H1 (cell line): ENCODE measurements around the gene DYNC2H1.

Experiments
- BRCA1 ChIP-seq: IDR thresholded peaks from 2 replicates; pipeline ENCODE4 v1.6.1; 2012; ENCODE audit warnings: low read depth, low read length, improper control_type of control experiment
- CTCF ChIP-seq, 3 experiments: IDR thresholded peaks; 1 replicate in 2 of 3; 2 replicates in 1 of 3; pipeline versions ENCODE4 v1.5.1 to v1.6.1; 2011; ENCODE audit warnings: low read length in 3 of 3, mild to moderate bottlenecking in 3 of 3, inconsistent platforms in 2 of 3, low read depth in 1 of 3, moderate library complexity in 1 of 3; ENCODE audit not compliant: insufficient read depth in 1 of 3; ENCODE audit errors: control extremely low read depth in 1 of 3
- EZH2 ChIP-seq: fragments of 200-600 bp; sonication (generic); IDR thresholded peaks from 2 replicates; pipeline ENCODE4 v1.7.1; 2012; ENCODE audit warnings: low read depth, mild to moderate bottlenecking, moderate library complexity, low read length, inconsistent platforms; ENCODE audit not compliant: severe bottlenecking
- POLR2AphosphoS5 ChIP-seq: IDR thresholded peaks from 2 replicates; pipeline ENCODE4 v1.6.1; 2011; ENCODE audit warnings: low read depth, low read length
- RAD21 ChIP-seq, 2 experiments: IDR thresholded peaks in 1 of 2; conservative IDR thresholded peaks in 1 of 2; 2 replicates each; pipeline ENCODE4 v1.6.1; 2011; ENCODE audit warnings: low read depth in 2 of 2, low read length in 2 of 2, improper control_type of control experiment in 1 of 2, inconsistent platforms in 1 of 2, mild to moderate bottlenecking in 1 of 2, moderate library complexity in 1 of 2
- RXRA ChIP-seq: IDR thresholded peaks from 2 replicates; pipeline ENCODE4 v1.6.1; 2011; ENCODE audit warnings: low read depth, mild to moderate bottlenecking, low read length, moderate library complexity; ENCODE audit not compliant: insufficient read depth
- TCF12 ChIP-seq: IDR thresholded peaks from 2 replicates; pipeline ENCODE4 v1.6.1; 2011; ENCODE audit warnings: low read depth, mild to moderate bottlenecking, low read length

- TF ChIP-seq POLR2AphosphoS5 (no peak), RAD21 (IDR thresholded peaks at IDR 0.05 in 1 of 2, conservative IDR thresholded peaks at IDR 0.05 in 1 of 2; ENCODE audit: low read depth in 2 of 2, low read length in 2 of 2) (no peak), TCF12 (no peak), CTCF (IDR thresholded peaks at IDR 0.05; ENCODE audit: control extremely low read depth in 1 of 3, insufficient read depth in 1 of 3, low read depth in 1 of 3, low read length in 3 of 3) (no peak), EZH2 (no peak), RXRA (no peak), BRCA1 (no peak)
These were observed 74.9 kb downstream of the DYNC2H1 start for GRCh38 chr11:103183981-103184611.
